Neural cell (in vitro differentiated cells): ENCODE data around the gene CNTLN. TPM values are rescaled to one million over a fixed set of nuclear protein-coding genes. Genes with fewer than 3 reads are reported as not detected.

Source experiments
- H2AFZ ChIP-seq: fragments of 200-600, 300-800 bp; sonication (generic), shearing (Covaris generic); 2 replicates; pipeline ENCODE4 v1.6.0; 2014; ENCODE audit warnings: low read depth, mild to moderate bottlenecking, antibody characterized with exemption, low read length, moderate library complexity
- H3F3A ChIP-seq: fragments of 200-600 bp; shearing (Covaris generic); 2 replicates; pipeline ENCODE4 v1.6.1; 2016; ENCODE audit warnings: mild to moderate bottlenecking, moderate library complexity, mixed read lengths, antibody characterized with exemption, low read length; ENCODE audit not compliant: insufficient read depth, poor library complexity, severe bottlenecking
- H3K27ac ChIP-seq: fragments of 200-600, 300-800 bp; sonication (generic), shearing (Covaris generic); 2 replicates; pipeline ENCODE4 v1.5.1; 2014; ENCODE audit warnings: mild to moderate bottlenecking, low read length, moderate library complexity
- H3K27me3 ChIP-seq: fragments of 300-800, 200-600 bp; sonication (generic), shearing (Covaris generic); 2 replicates; pipeline ENCODE4 v1.6.0; 2014; ENCODE audit warnings: mild to moderate bottlenecking, low read depth, low read length, moderate library complexity; ENCODE audit not compliant: insufficient read depth
- H3K36me3 ChIP-seq: fragments of 300-800, 200-600 bp; sonication (generic), shearing (Covaris generic); 2 replicates; pipeline ENCODE4 v1.5.1; 2014; ENCODE audit warnings: mild to moderate bottlenecking, antibody characterized with exemption, low read length, moderate library complexity; ENCODE audit not compliant: insufficient read depth
- H3K4me2 ChIP-seq: fragments of 300-800, 200-600 bp; sonication (generic), shearing (Covaris generic); 2 replicates; pipeline ENCODE4 v1.6.0; 2014; ENCODE audit warnings: mild to moderate bottlenecking, low read length
- H3K4me3 ChIP-seq: fragments of 300-800, 200-600 bp; sonication (generic), shearing (Covaris generic); 2 replicates; pipeline ENCODE4 v1.5.1; 2014; ENCODE audit warnings: mild to moderate bottlenecking, low read length, moderate library complexity
- H3K79me2 ChIP-seq: fragments of 200-600 bp; shearing (Covaris generic); replicated peaks from 2 replicates; pipeline ENCODE4 v1.6.0; 2014; ENCODE audit warnings: mild to moderate bottlenecking, low read length, moderate library complexity; ENCODE audit not compliant: insufficient read depth
- H3K9ac ChIP-seq: fragments of 300-800, 200-600 bp; sonication (generic), shearing (Covaris generic); 2 replicates; pipeline ENCODE4 v1.6.1; 2016; ENCODE audit warnings: mild to moderate bottlenecking, low read length, mixed read lengths
- H3K9me2 ChIP-seq: fragments of 200-600 bp; shearing (Covaris generic); 2 replicates; pipeline ENCODE4 v1.6.1; 2016; ENCODE audit warnings: mild to moderate bottlenecking, low read length, mixed read lengths; ENCODE audit not compliant: insufficient read depth
- H3K9me3 ChIP-seq: fragments of 200-600, 300-800 bp; sonication (generic), shearing (Covaris generic); 2 replicates; pipeline ENCODE4 v1.6.1; 2016; ENCODE audit warnings: mild to moderate bottlenecking, mixed run types, low read length, moderate library complexity, mixed read lengths
- H4K20me1 ChIP-seq: fragments of 200-600 bp; shearing (Covaris generic); 2 replicates; pipeline ENCODE4 v1.6.1; 2016; ENCODE audit warnings: mild to moderate bottlenecking, mixed run types; ENCODE audit not compliant: insufficient read depth
- CTCF ChIP-seq: fragments of 450-650 bp; IDR thresholded peaks from 2 replicates; pipeline ENCODE4 v1.5.1; 2014; ENCODE audit warnings: antibody characterized with exemption, mild to moderate bottlenecking, moderate library complexity; ENCODE audit not compliant: poor library complexity, severe bottlenecking
- EP300 ChIP-seq: fragments of 450-650 bp; conservative IDR thresholded peaks from 2 replicates; pipeline ENCODE4 v1.6.1; 2014; ENCODE audit warnings: antibody characterized with exemption, mild to moderate bottlenecking, moderate library complexity; ENCODE audit not compliant: poor library complexity, severe bottlenecking
- EZH2 ChIP-seq: fragments of 200-600, 300-800 bp; shearing (Covaris generic), sonication (generic); IDR thresholded peaks from 2 replicates; pipeline ENCODE4 v1.6.1; 2014; ENCODE audit warnings: antibody characterized with exemption, low read length, borderline replicate concordance, mild to moderate bottlenecking; ENCODE audit not compliant: insufficient read depth, poor library complexity, severe bottlenecking
- MXI1 ChIP-seq: fragments of 450-650 bp; conservative IDR thresholded peaks from 2 replicates; pipeline ENCODE4 v1.6.1; 2014; ENCODE audit warnings: antibody characterized with exemption, mild to moderate bottlenecking; ENCODE audit not compliant: poor library complexity, severe bottlenecking
- POLR2AphosphoS5 ChIP-seq: IDR thresholded peaks from 2 replicates; pipeline ENCODE4 v1.6.1; 2012
- RAD21 ChIP-seq: fragments of 450-650 bp; conservative IDR thresholded peaks from 2 replicates; pipeline ENCODE4 v1.6.1; 2014; ENCODE audit warnings: antibody characterized with exemption, mild to moderate bottlenecking, moderate library complexity
- REST ChIP-seq: IDR thresholded peaks from 2 replicates; pipeline ENCODE4 v1.6.1; 2012; ENCODE audit warnings: borderline replicate concordance
- SMC3 ChIP-seq: fragments of 450-650 bp; conservative IDR thresholded peaks from 2 replicates; pipeline ENCODE4 v1.6.1; 2014; ENCODE audit warnings: antibody characterized with exemption, mild to moderate bottlenecking, moderate library complexity; ENCODE audit not compliant: poor library complexity
- TAF1 ChIP-seq: IDR thresholded peaks from 2 replicates; pipeline ENCODE4 v1.6.1; 2012; ENCODE audit warnings: low read depth
- polyA plus RNA-seq: library from polyadenylated mRNA; depleted of rRNA; stranded (reverse); fragments of >200 nt; gene quantifications from 2 replicates; pipeline ENCODE4 v1.2.3, GENCODE V29; 2014

The CNTLN gene
- polyA plus RNA-seq, 1 donor from 2014 or later, result 5.0 TPM

- Histone ChIP-seq H2AFZ (no peak overlapping the region), H3F3A (no peaks in the 10 kb centered on the region), H3K4me3 (no peak overlapping the region), H3K27ac (no peak overlapping the region), H3K27me3 (no peaks in the 10 kb centered on the region), H4K20me1 (no peaks in the 10 kb centered on the region), H3K9me2 (no peaks in the 10 kb centered on the region), H3K9me3 (no peaks in the 10 kb centered on the region), H3K79me2 (no peaks in the 10 kb centered on the region), H3K36me3 (no peaks in the 10 kb centered on the region), H3K4me2 (no peak overlapping the region), H3K9ac (no peak overlapping the region)
- no peak for TF ChIP-seq EP300
- no peak for TF ChIP-seq RAD21
- no peak for TF ChIP-seq EZH2
- TF ChIP-seq SMC3, result no peak
- no peak for TF ChIP-seq TAF1
- TF ChIP-seq CTCF, result no peak
- no peak for TF ChIP-seq POLR2AphosphoS5
- TF ChIP-seq REST, result no peak
- no peak for TF ChIP-seq MXI1
Observed at GRCh38 chr9:17160327-17160726, 25.5 kb downstream of the CNTLN start.

GRCh38 chr9:17165764-17166163 lies 30.9 kb downstream of the CNTLN start:
- no peaks in the 10 kb centered on the region for H3K9me2 ChIP-seq
- no peak overlapping the region for H3K4me3 ChIP-seq
- no peaks in the 10 kb centered on the region for H3K27me3 ChIP-seq
- no peaks in the 10 kb centered on the region for H3K36me3 ChIP-seq
- no peak overlapping the region for H3K9ac ChIP-seq
- no peak overlapping the region for H3K4me2 ChIP-seq
- H2AFZ ChIP-seq, result no peak overlapping the region
- H3K27ac ChIP-seq, result no peak overlapping the region
- H3K79me2 ChIP-seq, result no peaks in the 10 kb centered on the region
- no peaks in the 10 kb centered on the region for H3K9me3 ChIP-seq
- TF ChIP-seq POLR2AphosphoS5 (no peak), TAF1 (no peak), EZH2 (no peak), MXI1 (no peak), SMC3 (no peak), EP300 (no peak), REST (no peak), CTCF (no peak), RAD21 (no peak)
- H4K20me1 ChIP-seq, result no peaks in the 10 kb centered on the region
- H3F3A ChIP-seq, result no peaks in the 10 kb centered on the region
